Cardiac muscle cell (in vitro differentiated cells and primary cell): ENCODE data around the gene C5orf46. TPM values are rescaled to one million over a fixed set of nuclear protein-coding genes. Genes with fewer than 3 reads are reported as not detected.

Experiments
- DNase-seq, 2 donors: peaks; one replicate each; pipeline versions ENCODE4 v3.0.0 to v3.0.0-alpha.2; 2010 to 2017; ENCODE audit warnings: low read depth in 1 of 2, low spot score in 1 of 2
- H3K27ac ChIP-seq: fragments of 200-600 bp; sonication (generic); 2 replicates; pipeline ENCODE4 v1.5.1; 2016
- H3K27me3 ChIP-seq: fragments of 200-600 bp; sonication (generic); 2 replicates; pipeline ENCODE4 v1.6.0; 2016; ENCODE audit warnings: control low read depth
- H3K36me3 ChIP-seq: fragments of 200-600 bp; sonication (generic); 2 replicates; pipeline ENCODE4 v1.5.1; 2016; ENCODE audit warnings: control low read depth
- H3K4me1 ChIP-seq: fragments of 200-600 bp; sonication (generic); 2 replicates; pipeline ENCODE4 v1.8.1; 2017; ENCODE audit warnings: low read depth, mild to moderate bottlenecking, mixed run types
- H3K4me3 ChIP-seq: fragments of 200-600 bp; sonication (generic); 2 replicates; pipeline ENCODE4 v1.5.1; 2016; ENCODE audit warnings: mild to moderate bottlenecking
- H3K9me3 ChIP-seq: fragments of 200-600 bp; sonication (generic); 2 replicates; pipeline ENCODE4 v1.5.1; 2017; ENCODE audit warnings: low read depth, mild to moderate bottlenecking, control low read depth
- CTCF ChIP-seq: IDR thresholded peaks from 2 replicates; pipeline ENCODE4 v1.5.1; 2012; ENCODE audit warnings: low read depth, mild to moderate bottlenecking, low read length
- polyA plus RNA-seq: library from polyadenylated mRNA; unstranded; fragments of >200 nt; fragmentation: Nextera tagmentation; extraction: Ambion mirVana; gene quantifications from 2 replicates; pipeline ENCODE4 v1.2.1, GENCODE V29; 2016
- total RNA-seq: library from RNA; depleted of rRNA; stranded (reverse); fragments of >200 nt; gene quantifications from 2 replicates; pipeline ENCODE4 v1.2.3, GENCODE V29; 2016

Gene C5orf46
- total and polyA plus RNA-seq, 2 experiments from 2014 or later, result 0.43 TPM; not detected in 1

GRCh38 chr5:147935032-147935431 is 28.7 kb upstream of the C5orf46 start:
- no peaks in the 10 kb centered on the region for H3K4me1 ChIP-seq
- no peaks in the 10 kb centered on the region for H3K9me3 ChIP-seq
- TF ChIP-seq CTCF, result peak; percentile 27
- no peaks in the 10 kb centered on the region for H3K27me3 ChIP-seq
- no peak overlapping the region for H3K27ac ChIP-seq
- H3K4me3 ChIP-seq, result no peak overlapping the region
- peak; percentile 45 to 63 for DNase-seq
- no peaks in the 10 kb centered on the region for H3K36me3 ChIP-seq

- no peaks in the 10 kb centered on the region for H3K27me3 ChIP-seq
- no peaks in the 10 kb centered on the region for H3K36me3 ChIP-seq
- no peak for TF ChIP-seq CTCF
- H3K4me1 ChIP-seq, result no peaks in the 10 kb centered on the region
- DNase-seq, result no peak
- H3K9me3 ChIP-seq, result no peaks in the 10 kb centered on the region
- no peak overlapping the region for H3K4me3 ChIP-seq
- H3K27ac ChIP-seq, result no peak overlapping the region
Observed at GRCh38 chr5:147930769-147931168, 24.4 kb upstream of the C5orf46 start.

- Histone ChIP-seq H3K27ac (no peak overlapping the region), H3K4me1 (no peaks in the 10 kb centered on the region), H3K27me3 (no peaks in the 10 kb centered on the region), H3K4me3 (no peak overlapping the region), H3K9me3 (no peaks in the 10 kb centered on the region), H3K36me3 (no peaks in the 10 kb centered on the region)
- DNase-seq, result no peak
- TF ChIP-seq CTCF, result no peak
Observed at GRCh38 chr5:147927901-147928300, 21.6 kb upstream of the C5orf46 start.

- H3K27me3 ChIP-seq, result no peaks in the 10 kb centered on the region
- no peaks in the 10 kb centered on the region for H3K9me3 ChIP-seq
- TF ChIP-seq CTCF, result no peak
- DNase-seq, result no peak
- no peaks in the 10 kb centered on the region for H3K4me1 ChIP-seq
- no peaks in the 10 kb centered on the region for H3K36me3 ChIP-seq
- H3K27ac ChIP-seq, result no peak overlapping the region
- no peak overlapping the region for H3K4me3 ChIP-seq
Observed at GRCh38 chr5:147925020-147925419, 18.7 kb upstream of the C5orf46 start.

GRCh38 chr5:147921136-147921535 is 14.8 kb upstream of the C5orf46 start:
- no peak overlapping the region for H3K4me3 ChIP-seq
- no peak for TF ChIP-seq CTCF
- no peaks in the 10 kb centered on the region for H3K9me3 ChIP-seq
- no peak for DNase-seq
- H3K36me3 ChIP-seq, result no peaks in the 10 kb centered on the region
- H3K27me3 ChIP-seq, result no peaks in the 10 kb centered on the region
- no peak overlapping the region for H3K27ac ChIP-seq
- no peaks in the 10 kb centered on the region for H3K4me1 ChIP-seq
